OCI-LY3 (cell line): ENCODE results near the gene FHL3.

Experiments used
- H2AFZ ChIP-seq: fragments of 200-600, 300-600 bp; shearing (Covaris generic); 2 replicates; pipeline ENCODE4 v1.6.0; 2014; ENCODE audit warnings: antibody characterized with exemption, low read depth, low read length
- H3K27ac ChIP-seq: fragments of 200-600, 300-600 bp; sonication (generic); 2 replicates; pipeline ENCODE4 v1.5.1; 2014; ENCODE audit warnings: mild to moderate bottlenecking, low read length, moderate library complexity, mixed read lengths
- H3K27me3 ChIP-seq: fragments of 200-600, 300-600 bp; sonication (generic); 2 replicates; pipeline ENCODE4 v1.6.1; 2014; ENCODE audit warnings: low read depth, low read length, mixed read lengths
- H3K36me3 ChIP-seq: fragments of 200-600, 300-600 bp; sonication (generic); replicated peaks from 2 replicates; pipeline ENCODE3; 2014; ENCODE audit warnings: low read depth, low read length, mixed read lengths
- H3K4me1 ChIP-seq: fragments of 300-600, 200-600 bp; sonication (generic); 2 replicates; pipeline ENCODE4 v1.6.1; 2014; ENCODE audit warnings: low read length, mixed read lengths
- H3K4me2 ChIP-seq: fragments of 200-600, 300-600 bp; sonication (generic); 2 replicates; pipeline ENCODE4 v1.6.1; 2014; ENCODE audit warnings: low read length, mixed read lengths
- H3K4me3 ChIP-seq: fragments of 300-600, 200-600 bp; sonication (generic); 2 replicates; pipeline ENCODE4 v1.5.1; 2014; ENCODE audit warnings: antibody characterized with exemption, mild to moderate bottlenecking, low read length, moderate library complexity
- H3K79me2 ChIP-seq: fragments of 300-600, 200-600 bp; shearing (Covaris generic); 2 replicates; pipeline ENCODE4 v1.6.1; 2014; ENCODE audit warnings: mild to moderate bottlenecking, low read length, mixed read lengths
- H3K9ac ChIP-seq: fragments of 300-600, 200-600 bp; shearing (Covaris generic); 2 replicates; pipeline ENCODE4 v1.6.0; 2014; ENCODE audit warnings: mild to moderate bottlenecking, low read length, moderate library complexity
- H3K9me3 ChIP-seq: fragments of 200-600, 300-600 bp; shearing (Covaris generic); 2 replicates; pipeline ENCODE4 v1.6.1; 2014; ENCODE audit warnings: low read length, mixed read lengths; ENCODE audit not compliant: insufficient read depth
- H4K20me1 ChIP-seq: fragments of 200-600, 300-600 bp; sonication (generic); 2 replicates; pipeline ENCODE4 v1.6.1; 2016; ENCODE audit warnings: low read length, mixed read lengths; ENCODE audit not compliant: insufficient read depth
- CTCF ChIP-seq: fragments of 200-600, 300-600 bp; sonication (generic); IDR thresholded peaks from 2 replicates; pipeline ENCODE4 v1.5.1; 2014; ENCODE audit warnings: antibody characterized with exemption, low read length, low read depth
- EZH2phosphoT487 ChIP-seq: fragments of 200-600 bp; shearing (Covaris generic); IDR thresholded peaks from 2 replicates; pipeline ENCODE4 v1.6.1; 2018; ENCODE audit warnings: antibody characterized with exemption, mixed run types, low read depth

Gene FHL3

GRCh38 chr1:38051079-38051543 is 45.8 kb upstream of the FHL3 start:
- H3K27me3 ChIP-seq = no peaks in the 10 kb centered on the region
- peak overlapping the region; percentile 98 for H3K27ac ChIP-seq
- peak overlapping the region; percentile 99 for H3K4me3 ChIP-seq
- H3K79me2 ChIP-seq = peaks cover 98% of the 10 kb centered on the region
- H3K4me2 ChIP-seq = peak overlapping the region; percentile 89
- peaks cover 57% of the 10 kb centered on the region for H3K4me1 ChIP-seq
- H2AFZ ChIP-seq = no peak overlapping the region
- H3K36me3 ChIP-seq = peaks cover 34% of the 10 kb centered on the region
- TF ChIP-seq CTCF (no peak), EZH2phosphoT487 (no peak)
- peak overlapping the region; percentile 99 for H3K9ac ChIP-seq
- peaks cover 28% of the 10 kb centered on the region for H4K20me1 ChIP-seq
- H3K9me3 ChIP-seq = no peaks in the 10 kb centered on the region

- peak overlapping the region; percentile 89 for H3K4me2 ChIP-seq
- peaks cover 98% of the 10 kb centered on the region for H3K79me2 ChIP-seq
These were observed 45.2 kb upstream of the FHL3 start for GRCh38 chr1:38050397-38051078.

GRCh38 chr1:38047603-38048141 is 42.4 kb upstream of the FHL3 start:
- TF ChIP-seq EZH2phosphoT487 = no peak
- no peak for TF ChIP-seq CTCF
- Histone ChIP-seq H3K36me3 (peaks cover 54% of the 10 kb centered on the region), H3K9me3 (no peaks in the 10 kb centered on the region), H3K4me3 (peak overlapping the region; percentile 99), H3K4me1 (peaks cover 31% of the 10 kb centered on the region), H3K27me3 (no peaks in the 10 kb centered on the region), H3K4me2 (peak overlapping the region; percentile 89), H2AFZ (no peak overlapping the region), H3K9ac (peak overlapping the region; percentile 99), H3K27ac (peak overlapping the region; percentile 98), H3K79me2 (peaks cover 98% of the 10 kb centered on the region), H4K20me1 (peaks cover 10% of the 10 kb centered on the region; the same call in 1 of the 2 replicates)

More at GRCh38 chr1:38050397-38051078, 45.2 kb upstream of the FHL3 start:
- H3K36me3 ChIP-seq = peaks cover 36% of the 10 kb centered on the region
- H3K9ac ChIP-seq = peak overlapping the region; percentile 99
- H3K27ac ChIP-seq = peak overlapping the region; percentile 98
- TF ChIP-seq CTCF = peak; percentile 42
- no peak for TF ChIP-seq EZH2phosphoT487
- no peaks in the 10 kb centered on the region for H3K9me3 ChIP-seq
- no peak overlapping the region for H2AFZ ChIP-seq
- H3K27me3 ChIP-seq = no peaks in the 10 kb centered on the region
- peak overlapping the region; percentile 99 for H3K4me3 ChIP-seq
- H3K4me1 ChIP-seq = peaks cover 54% of the 10 kb centered on the region
- peaks cover 22% of the 10 kb centered on the region for H4K20me1 ChIP-seq

GRCh38 chr1:38046884-38047602 is 41.7 kb upstream of the FHL3 start:
- Histone ChIP-seq H3K36me3 (peaks cover 60% of the 10 kb centered on the region), H3K9ac (peak overlapping the region; percentile 99), H4K20me1 (peaks cover 9% of the 10 kb centered on the region; the same call in 1 of the 2 replicates), H2AFZ (no peak overlapping the region), H3K4me2 (peak overlapping the region; percentile 89), H3K4me1 (peaks cover 28% of the 10 kb centered on the region), H3K27me3 (no peaks in the 10 kb centered on the region), H3K4me3 (peak overlapping the region; percentile 99), H3K9me3 (no peaks in the 10 kb centered on the region), H3K27ac (peak overlapping the region; percentile 98), H3K79me2 (peaks cover 98% of the 10 kb centered on the region)
- TF ChIP-seq CTCF (no peak), EZH2phosphoT487 (no peak)
